Islet of Langerhans (tissue), 1 donor: Measurements from ENCODE around the gene CADM4.
A peak's percentile ranks its signal among the peaks of the same experiment; 100 is the strongest.

Source experiments
- FAIRE-seq: peaks from one replicate; lab custom pipeline; 2011; peaks lifted over from hg19 to GRCh38; lab: Jason Lieb, UNC

Gene CADM4

GRCh38 chr19:43633520-43633919 is 6.1 kb downstream of the CADM4 start:
- no peak for FAIRE-seq

GRCh38 chr19:43631491-43631890 is 8.2 kb downstream of the CADM4 start:
- no peak for FAIRE-seq

- FAIRE-seq = no peak
These were observed 10.9 kb downstream of the CADM4 start for GRCh38 chr19:43628646-43629326.

GRCh38 chr19:43626838-43627237 is 12.8 kb downstream of the CADM4 start:
- no peak for FAIRE-seq

GRCh38 chr19:43625918-43626579 is 13.6 kb downstream of the CADM4 start:
- FAIRE-seq = no peak

- FAIRE-seq = no peak
These were observed 14.7 kb downstream of the CADM4 start for GRCh38 chr19:43624933-43625332.

GRCh38 chr19:43623889-43624670 is 15.6 kb downstream of the CADM4 start:
- no peak for FAIRE-seq

- FAIRE-seq = no peak
These were observed 16.7 kb downstream of the CADM4 start for GRCh38 chr19:43622956-43623355.

- FAIRE-seq = no peak
These were observed 17.6 kb downstream of the CADM4 start for GRCh38 chr19:43622070-43622469.

GRCh38 chr19:43620061-43621001 is 19.3 kb downstream of the CADM4 start:
- FAIRE-seq = no peak

GRCh38 chr19:43619262-43620060 is 20.2 kb downstream of the CADM4 start, which contains the start of gene ZNF428:
Gene ZNF428, minus strand, starts transcription at chr19:43619629. Its CDS starts 5,325 bp downstream, at chr19:43614304.
- FAIRE-seq = peak; percentile 17

GRCh38 chr19:43618921-43619261 is 20.8 kb downstream of the CADM4 start:
- FAIRE-seq = no peak

- FAIRE-seq = no peak
These were observed 22.7 kb downstream of the CADM4 start for GRCh38 chr19:43616954-43617353.

- FAIRE-seq = no peak
These were observed 23.3 kb downstream of the CADM4 start for GRCh38 chr19:43616306-43616705.

GRCh38 chr19:43612374-43612773 is 27.3 kb downstream of the CADM4 start:
- FAIRE-seq = no peak

- no peak for FAIRE-seq
These were observed 27.9 kb downstream of the CADM4 start, which contains the start of gene SRRM5 for GRCh38 chr19:43611788-43612187. Gene SRRM5, plus strand, starts transcription at chr19:43612088. Its CDS starts 34 bp downstream, at chr19:43612122.

GRCh38 chr19:43610493-43610892 is 29.2 kb downstream of the CADM4 start:
- no peak for FAIRE-seq

GRCh38 chr19:43609872-43610271 is 29.8 kb downstream of the CADM4 start:
- FAIRE-seq = no peak

GRCh38 chr19:43607238-43608205 is 32.1 kb downstream of the CADM4 start:
- no peak for FAIRE-seq
